ENCODE results near the gene STK16. TPM values are rescaled to one million over a fixed set of nuclear protein-coding genes. Genes with fewer than 3 reads are reported as not detected.

STK16 gene
- total RNA-seq, 1 donor from 2014 or later, result 29.5 TPM

GRCh38 chr2:219296142-219296541, 50.9 kb downstream of the STK16 start:
- no peak overlapping the region for H3K4me3 Mint-ChIP-seq (ENCODE audit: unreplicated experiment)
- peaks cover 4% of the 10 kb centered on the region for H3K36me3 Mint-ChIP-seq (ENCODE audit: low read depth, unreplicated experiment)
- peaks cover 8% of the 10 kb centered on the region for H3K27me3 Mint-ChIP-seq (ENCODE audit: unreplicated experiment)
- no peak overlapping the region for H3K27ac Mint-ChIP-seq (ENCODE audit: unreplicated experiment)
- TF ChIP-seq, protein P1, sequence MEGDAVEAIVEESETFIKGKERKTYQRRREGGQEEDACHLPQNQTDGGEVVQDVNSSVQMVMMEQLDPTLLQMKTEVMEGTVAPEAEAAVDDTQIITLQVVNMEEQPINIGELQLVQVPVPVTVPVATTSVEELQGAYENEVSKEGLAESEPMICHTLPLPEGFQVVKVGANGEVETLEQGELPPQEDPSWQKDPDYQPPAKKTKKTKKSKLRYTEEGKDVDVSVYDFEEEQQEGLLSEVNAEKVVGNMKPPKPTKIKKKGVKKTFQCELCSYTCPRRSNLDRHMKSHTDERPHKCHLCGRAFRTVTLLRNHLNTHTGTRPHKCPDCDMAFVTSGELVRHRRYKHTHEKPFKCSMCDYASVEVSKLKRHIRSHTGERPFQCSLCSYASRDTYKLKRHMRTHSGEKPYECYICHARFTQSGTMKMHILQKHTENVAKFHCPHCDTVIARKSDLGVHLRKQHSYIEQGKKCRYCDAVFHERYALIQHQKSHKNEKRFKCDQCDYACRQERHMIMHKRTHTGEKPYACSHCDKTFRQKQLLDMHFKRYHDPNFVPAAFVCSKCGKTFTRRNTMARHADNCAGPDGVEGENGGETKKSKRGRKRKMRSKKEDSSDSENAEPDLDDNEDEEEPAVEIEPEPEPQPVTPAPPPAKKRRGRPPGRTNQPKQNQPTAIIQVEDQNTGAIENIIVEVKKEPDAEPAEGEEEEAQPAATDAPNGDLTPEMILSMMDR (IDR thresholded peaks at IDR 0.05; ENCODE audit: unreplicated experiment), result no peak
- peaks cover 6% of the 10 kb centered on the region for H3K4me1 Mint-ChIP-seq (ENCODE audit: unreplicated experiment)
- no peak for DNase-seq (ENCODE audit: low spot score)
- peaks cover 4% of the 10 kb centered on the region for H3K9me3 Mint-ChIP-seq (ENCODE audit: unreplicated experiment)

DNA sequence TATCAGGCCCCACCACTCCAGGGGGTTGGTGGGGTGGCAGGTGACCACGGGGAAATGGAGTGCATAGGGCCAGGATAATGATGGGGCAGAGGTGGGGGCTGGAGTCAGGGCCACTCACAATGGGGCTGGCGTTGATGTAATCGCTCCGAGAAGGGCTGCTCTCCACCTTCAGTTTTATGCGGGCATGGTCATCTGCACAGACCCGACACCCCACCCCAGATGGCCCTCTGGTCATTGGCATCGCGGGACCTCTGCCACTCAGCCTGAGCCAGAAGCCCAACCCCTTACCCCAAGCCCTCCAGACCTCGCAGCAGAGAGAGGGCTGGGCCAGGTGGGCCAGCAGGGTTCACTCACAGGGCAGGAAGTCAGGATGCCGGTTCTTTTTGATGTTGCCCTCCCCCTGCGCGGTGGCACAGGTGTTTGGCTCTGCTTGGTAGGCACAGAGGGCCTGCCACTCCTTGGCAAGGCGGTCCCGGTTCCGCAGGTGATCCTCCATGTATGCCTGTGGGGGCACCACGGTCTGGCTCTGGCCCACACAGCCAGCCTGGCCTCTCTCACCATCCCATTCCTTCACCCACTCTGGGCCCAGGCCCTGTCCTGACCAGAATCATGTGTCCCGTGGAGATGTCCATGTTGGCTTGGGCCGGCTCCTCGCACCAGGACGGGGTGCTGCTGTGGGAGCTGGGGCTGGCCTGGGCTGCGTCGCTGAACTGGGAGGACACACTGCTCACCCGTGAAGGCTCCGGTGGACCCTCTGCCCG, 51.5 kb downstream of the STK16 start:
- H3K4me1 Mint-ChIP-seq (ENCODE audit: unreplicated experiment), result peaks cover 6% of the 10 kb centered on the region
- no peak for DNase-seq (ENCODE audit: low spot score)
- peaks cover 4% of the 10 kb centered on the region for H3K9me3 Mint-ChIP-seq (ENCODE audit: unreplicated experiment)
- H3K27ac Mint-ChIP-seq (ENCODE audit: unreplicated experiment), result no peak overlapping the region
- no peak overlapping the region for H3K4me3 Mint-ChIP-seq (ENCODE audit: unreplicated experiment)
- peaks cover 10% of the 10 kb centered on the region for H3K27me3 Mint-ChIP-seq (ENCODE audit: unreplicated experiment)
- TF ChIP-seq, protein P1 (IDR thresholded peaks at IDR 0.05; ENCODE audit: unreplicated experiment), result no peak
- H3K36me3 Mint-ChIP-seq (ENCODE audit: low read depth, unreplicated experiment), result peaks cover 4% of the 10 kb centered on the region

DNA sequence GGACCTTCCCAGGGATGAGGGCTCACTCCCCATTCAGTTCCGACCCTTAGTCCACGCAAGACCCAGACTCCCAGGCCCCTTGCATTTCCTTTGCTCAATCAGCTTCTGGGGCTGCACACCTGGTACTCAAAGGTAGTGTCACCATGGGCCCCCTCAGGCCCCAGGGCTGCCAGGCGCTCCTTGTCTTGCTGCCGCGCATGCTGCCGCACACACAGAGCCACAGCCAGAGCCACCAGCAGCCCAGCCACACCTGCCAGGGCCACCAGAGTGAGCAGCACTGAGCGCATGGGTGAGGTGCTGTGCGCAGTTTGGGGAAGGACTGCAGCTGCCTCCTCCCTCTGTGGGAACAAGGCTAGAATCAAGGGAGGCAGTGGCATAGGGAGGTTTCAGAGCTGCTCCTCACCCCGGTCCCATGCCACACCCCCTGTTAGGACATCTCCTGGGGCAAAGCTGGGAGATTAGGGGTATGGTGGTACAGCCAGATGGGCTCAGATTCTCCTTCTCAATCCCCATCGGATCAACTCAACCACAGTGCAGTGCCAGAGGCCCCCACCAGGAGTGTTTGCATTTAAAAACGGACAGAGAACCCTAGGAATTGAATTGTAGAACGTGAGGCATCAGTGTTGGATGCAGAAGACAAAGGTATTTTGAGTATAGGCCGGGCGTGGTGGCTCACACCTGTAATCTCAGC, 52.6 kb downstream of the STK16 start:
- Mint-ChIP-seq H3K27ac (ENCODE audit: unreplicated experiment) (no peak overlapping the region), H3K4me1 (ENCODE audit: unreplicated experiment) (peaks cover 6% of the 10 kb centered on the region), H3K36me3 (ENCODE audit: low read depth, unreplicated experiment) (peaks cover 4% of the 10 kb centered on the region), H3K9me3 (ENCODE audit: unreplicated experiment) (peaks cover 4% of the 10 kb centered on the region), H3K4me3 (ENCODE audit: unreplicated experiment) (no peak overlapping the region), H3K27me3 (ENCODE audit: unreplicated experiment) (peaks cover 10% of the 10 kb centered on the region)
- TF ChIP-seq, protein P1 (IDR thresholded peaks at IDR 0.05; ENCODE audit: unreplicated experiment), result no peak
- no peak for DNase-seq (ENCODE audit: low spot score)

GRCh38 chr2:219298759-219299371, 53.6 kb downstream of the STK16 start:
- Mint-ChIP-seq H3K27ac (ENCODE audit: unreplicated experiment) (no peak overlapping the region), H3K27me3 (ENCODE audit: unreplicated experiment) (peaks cover 7% of the 10 kb centered on the region), H3K9me3 (ENCODE audit: unreplicated experiment) (peaks cover 4% of the 10 kb centered on the region), H3K36me3 (ENCODE audit: low read depth, unreplicated experiment) (peaks cover 4% of the 10 kb centered on the region), H3K4me3 (ENCODE audit: unreplicated experiment) (no peak overlapping the region), H3K4me1 (ENCODE audit: unreplicated experiment) (peaks cover 6% of the 10 kb centered on the region)
- TF ChIP-seq, protein P1 (IDR thresholded peaks at IDR 0.05; ENCODE audit: unreplicated experiment), result peak; percentile 97
- DNase-seq (ENCODE audit: low spot score), result peak; percentile 94

Measured in endothelial cell (in vitro differentiated cells).